ENCODE results near the gene COX8C. TPM values are rescaled to one million over a fixed set of nuclear protein-coding genes. Genes with fewer than 3 reads are reported as not detected.

Gene COX8C
- total and polyA plus RNA-seq, 10 of the 15 experiments (the other 5 are each of a cell fraction or from before 2014, with no cell fraction given): 0.15 to 0.20 TPM; not detected in 8

DNA sequence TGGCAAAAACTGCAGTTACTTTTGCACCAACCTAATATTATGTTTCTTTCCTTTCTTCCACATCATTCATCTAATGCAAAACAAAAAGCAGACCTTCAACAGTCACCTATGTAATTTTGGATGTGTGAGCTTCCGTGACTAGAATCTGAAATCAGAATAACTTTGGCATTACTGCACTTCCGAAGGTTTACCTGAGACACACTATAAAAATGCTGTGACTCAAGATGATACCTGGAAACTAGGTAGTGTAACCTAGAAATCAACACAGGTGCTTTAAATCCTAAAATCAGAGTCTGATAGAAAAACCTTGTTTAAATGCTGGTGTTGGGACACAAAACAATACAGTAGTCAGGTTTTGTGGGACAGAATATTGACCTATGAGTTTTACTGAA, 16.4 kb upstream of the COX8C start:
- WGBS (ENCODE audit: insufficient coverage, insufficient replicate concordance, low lambda C conversion rate, missing lambda C conversion rate): 100% methylated on average over 2 of the region's 2 CpGs
- ChIA-PET CTCF (interaction anchor here (0.6 to 4.1 kb wide), 17 partner anchors 12 to 290 kb away, joined by 3 to 26 read pairs (median 3); partner anchors contain the start of gene UBR7), SMC1A (ENCODE audit: uncharacterized antibody, unreplicated experiment) (interaction anchor here (0.7 to 3.3 kb wide), 24 partner anchors 11 to 260 kb away, joined by 3 to 41 read pairs (median 6); partner anchors contain the start of genes GON7 and UBR7), POLR2A (interaction anchor here (0.7 to 2.4 kb wide), 9 partner anchors 8 to 216 kb away, joined by 3 to 11 read pairs (median 5); partner anchors contain the start of gene MOAP1), RAD21 (ENCODE audit: unreplicated experiment) (interaction anchor here (0.6 to 3.6 kb wide), 13 partner anchors 9 to 218 kb away, joined by 3 to 18 read pairs (median 6); partner anchors contain the start of genes GON7 and UBR7)
- H3K9ac ChIP-seq (ENCODE audit: control insufficient read depth, insufficient read depth, low read length): peak overlapping the region; percentile 47; the same call in 1 of the 2 replicates
- peak overlapping the region; percentile 78 for H3K4me2 ChIP-seq (ENCODE audit: control insufficient read depth, insufficient read depth)
- 0 out of 2 replicates have a peak, but pooled peaks cover 4% of the 10 kb centered on the region for H4K20me1 ChIP-seq (ENCODE audit: control insufficient read depth, insufficient read depth)
- DNase-seq (ENCODE audit: low read depth, low spot score) (no peak), ATAC-seq (no peak), FAIRE-seq (no peak)
- peaks cover 8% of the 10 kb centered on the region for H3K4me1 ChIP-seq (ENCODE audit: control insufficient read depth, insufficient read depth, low read length)
- peaks cover 81% of the 10 kb centered on the region for H3K79me2 ChIP-seq (ENCODE audit: control insufficient read depth, insufficient read depth, low read length)
- peak overlapping the region; percentile 48 for H3K27ac ChIP-seq (ENCODE audit: control insufficient read depth, insufficient read depth)
- intact Hi-C loops (cut with micrococcal nuclease; ENCODE audit: unreplicated experiment) (loop anchor here (5.0 kb wide), 1 partner anchor 202 kb away; no protein-coding TSS in a partner anchor), in situ Hi-C loops (cut with MboI) (no loop called here)
- no peak for TF ChIP-seq HDAC6 (IDR thresholded peaks at IDR 0.05; ENCODE audit: unreplicated experiment)
- no TSS peak for BruUV-seq (replicated peaks)
- H3K27me3 ChIP-seq (replicated peaks in 1 of 2; ENCODE audit: control insufficient read depth in 2 of 2, insufficient read depth in 2 of 2, low read length in 1 of 2): no peaks in the 10 kb centered on the region
- H3K36me3 ChIP-seq (ENCODE audit: control insufficient read depth in 2 of 2, insufficient read depth in 2 of 2, low read length in 1 of 2): no peaks in the 10 kb centered on the region
- H2AFZ ChIP-seq (ENCODE audit: control insufficient read depth, low read depth, low read length): no peak overlapping the region
- H3K4me3 ChIP-seq: peak overlapping the region; percentile 86
- H3K9me3 ChIP-seq (replicated peaks; ENCODE audit: control insufficient read depth, insufficient read depth, low read length): no peaks in the 10 kb centered on the region; the same call in 2 of the 3 replicates

DNA sequence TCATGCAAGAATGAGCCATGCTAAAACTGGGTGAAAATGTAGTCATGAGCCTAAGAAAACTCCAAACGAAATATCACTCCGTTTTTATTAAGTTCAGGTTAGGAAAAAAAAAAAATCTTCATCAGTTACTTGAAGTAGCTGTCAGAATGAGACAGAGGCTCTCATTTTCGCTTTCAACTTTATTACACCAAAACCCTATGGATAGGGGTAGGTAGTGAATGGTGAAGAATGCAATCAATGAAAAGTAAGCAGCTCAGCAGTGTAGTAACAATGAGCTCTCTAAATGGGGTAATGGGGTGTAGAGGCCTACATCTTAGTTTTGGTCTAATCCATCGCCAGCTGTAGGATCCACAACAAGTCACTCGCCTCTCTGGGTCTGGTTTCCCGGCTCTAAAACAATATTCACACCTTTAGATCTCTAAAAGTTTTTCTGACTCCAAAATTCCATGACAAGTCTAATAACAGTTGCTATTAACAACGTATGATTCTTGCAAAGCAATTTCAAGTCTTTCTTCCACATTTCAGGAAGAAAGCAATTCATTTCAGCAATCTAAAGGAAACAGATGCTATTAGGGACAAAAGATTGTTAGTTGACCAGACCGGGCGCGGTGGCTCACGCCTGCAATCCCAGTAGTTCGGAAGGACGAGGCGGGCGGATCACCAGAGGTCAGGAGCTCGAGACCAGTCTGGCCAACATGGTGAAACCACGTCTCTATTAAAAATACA, 15.8 kb upstream of the COX8C start:
- Histone ChIP-seq H3K27me3 (replicated peaks in 1 of 2; ENCODE audit: control insufficient read depth in 2 of 2, insufficient read depth in 2 of 2, low read length in 1 of 2) (no peaks in the 10 kb centered on the region), H2AFZ (ENCODE audit: control insufficient read depth, low read depth, low read length) (no peak overlapping the region), H4K20me1 (ENCODE audit: control insufficient read depth, insufficient read depth) (0 out of 2 replicates have a peak, but pooled peaks cover 4% of the 10 kb centered on the region), H3K27ac (ENCODE audit: control insufficient read depth, insufficient read depth) (peak overlapping the region; percentile 68), H3K9ac (ENCODE audit: control insufficient read depth, insufficient read depth, low read length) (peak overlapping the region; percentile 86), H3K36me3 (ENCODE audit: control insufficient read depth in 2 of 2, insufficient read depth in 2 of 2, low read length in 1 of 2) (no peaks in the 10 kb centered on the region), H3K4me1 (ENCODE audit: control insufficient read depth, insufficient read depth, low read length) (peaks cover 8% of the 10 kb centered on the region), H3K4me2 (ENCODE audit: control insufficient read depth, insufficient read depth) (peak overlapping the region; percentile 78), H3K4me3 (peak overlapping the region; percentile 86), H3K9me3 (replicated peaks; ENCODE audit: control insufficient read depth, insufficient read depth, low read length) (no peaks in the 10 kb centered on the region; the same call in 2 of the 3 replicates), H3K79me2 (ENCODE audit: control insufficient read depth, insufficient read depth, low read length) (peaks cover 75% of the 10 kb centered on the region)
- DNase-seq (ENCODE audit: low read depth, low spot score) (no peak), FAIRE-seq (no peak), ATAC-seq (peak; percentile 42)
- no TSS peak for BruUV-seq (replicated peaks)
- RAD21 ChIA-PET (ENCODE audit: unreplicated experiment): interaction anchor here (0.6 to 3.6 kb wide), 17 partner anchors 10 to 217 kb away, joined by 3 to 18 read pairs (median 6); partner anchors contain the start of genes GON7 and UBR7
- CTCF ChIA-PET: interaction anchor here (0.6 to 4.1 kb wide), 14 partner anchors 12 to 218 kb away, joined by 3 to 26 read pairs (median 4); partner anchors contain the start of gene UBR7
- 45% methylated on average over 17 of the region's 17 CpGs for WGBS (ENCODE audit: insufficient coverage, insufficient replicate concordance, low lambda C conversion rate, missing lambda C conversion rate)
- intact Hi-C loops (cut with micrococcal nuclease; ENCODE audit: unreplicated experiment) (loop anchor here (5.0 kb wide), 1 partner anchor 201 kb away; no protein-coding TSS in a partner anchor), in situ Hi-C loops (cut with MboI) (no loop called here)
- SMC1A ChIA-PET (ENCODE audit: uncharacterized antibody, unreplicated experiment): interaction anchor here (0.8 to 3.3 kb wide), 24 partner anchors 11 to 260 kb away, joined by 3 to 41 read pairs (median 6); partner anchors contain the start of genes GON7 and UBR7
- POLR2A ChIA-PET: interaction anchor here (0.8 to 2.4 kb wide), 8 partner anchors 9 to 215 kb away, joined by 3 to 11 read pairs (median 5); partner anchors contain the start of gene MOAP1
- TF ChIP-seq RAD21 (IDR thresholded peaks at IDR 0.05; ENCODE audit: insufficient read depth, low read depth, low read length): no peak
- TF ChIP-seq CREB1 (IDR thresholded peaks at IDR 0.05; ENCODE audit: low read depth): no peak
- no peak for TF ChIP-seq SUPT20H (IDR thresholded peaks at IDR 0.05; ENCODE audit: borderline replicate concordance, control insufficient read depth, low read depth, low read length)
- TF ChIP-seq EZH2 (IDR thresholded peaks at IDR 0.05; ENCODE audit: borderline replicate concordance, control insufficient read depth, low read depth, low read length): no peak
- no peak for TF ChIP-seq CHD2 (IDR thresholded peaks at IDR 0.05; ENCODE audit: borderline replicate concordance, low read depth, low read length)
- TF ChIP-seq, protein P1, sequence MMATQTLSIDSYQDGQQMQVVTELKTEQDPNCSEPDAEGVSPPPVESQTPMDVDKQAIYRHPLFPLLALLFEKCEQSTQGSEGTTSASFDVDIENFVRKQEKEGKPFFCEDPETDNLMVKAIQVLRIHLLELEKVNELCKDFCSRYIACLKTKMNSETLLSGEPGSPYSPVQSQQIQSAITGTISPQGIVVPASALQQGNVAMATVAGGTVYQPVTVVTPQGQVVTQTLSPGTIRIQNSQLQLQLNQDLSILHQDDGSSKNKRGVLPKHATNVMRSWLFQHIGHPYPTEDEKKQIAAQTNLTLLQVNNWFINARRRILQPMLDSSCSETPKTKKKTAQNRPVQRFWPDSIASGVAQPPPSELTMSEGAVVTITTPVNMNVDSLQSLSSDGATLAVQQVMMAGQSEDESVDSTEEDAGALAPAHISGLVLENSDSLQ (IDR thresholded peaks at IDR 0.05): peak; percentile 39
- no peak for TF ChIP-seq SIX5 (IDR thresholded peaks at IDR 0.05; ENCODE audit: low read depth, low read length, severe bottlenecking)
- peak; percentile 41; the same call in 1 of the 2 replicates for TF ChIP-seq JUNB (IDR thresholded peaks at IDR 0.05)
- TF ChIP-seq STAT1 (conservative IDR thresholded peaks at IDR 0.05): no peak
- no peak for TF ChIP-seq LARP7 (IDR thresholded peaks at IDR 0.05)
- TF ChIP-seq ZZZ3 (IDR thresholded peaks at IDR 0.05; ENCODE audit: control insufficient read depth, insufficient read length, low read depth): no peak
- no peak for TF ChIP-seq RB1 (IDR thresholded peaks at IDR 0.05; ENCODE audit: borderline replicate concordance)

Measured in GM12878 (cell line).